Caco-2 (cell line): ENCODE data around the gene MPST. TPM values are rescaled to one million over a fixed set of nuclear protein-coding genes. Genes with fewer than 3 reads are reported as not detected.

Experiments
- BruUV-seq: library from RNA; stranded (reverse); fragments of 400-500 nt; replicated peaks from 2 replicates; lab custom pipeline; 2021; lab: Mats Ljungman, UMichigan
- CTCF ChIA-PET: fragments of 300-600 bp; sonication (Branson Sonifier 250); formaldehyde crosslinking; loops from one replicate; lab custom pipeline; 2022; ENCODE audit warnings: antibody characterized with exemption; lab: Charles Lee
- POLR2A ChIA-PET: fragments of 300-600 bp; sonication (Branson Sonifier 250); formaldehyde crosslinking; loops from one replicate; lab custom pipeline; 2022; ENCODE audit warnings: antibody characterized with exemption; lab: Charles Lee
- DNase-seq, 2 experiments: peaks; one replicate each; pipeline versions ENCODE4 v3.0.0 to v3.0.0-alpha.2; 2020 to 2022
- H3K27me3 ChIP-seq: replicated peaks from 2 replicates; pipeline ENCODE4 v1.6.0; 2011; ENCODE audit warnings: low read length; ENCODE audit not compliant: control insufficient read depth, insufficient read depth
- H3K36me3 ChIP-seq: 2 replicates; pipeline ENCODE4 v1.5.1; 2011; ENCODE audit warnings: low read length; ENCODE audit not compliant: control insufficient read depth, insufficient read depth
- H3K4me1 ChIP-seq: fragments of 250-450 bp; sonication (Bioruptor Pico); 2 replicates; pipeline ENCODE4 v1.5.1; 2020; ENCODE audit warnings: mild to moderate bottlenecking
- H3K4me3 ChIP-seq: 2 replicates; pipeline ENCODE4 v1.5.1; 2011; ENCODE audit warnings: low read depth, mild to moderate bottlenecking, control low read depth, low read length
- H3K9me3 ChIP-seq: fragments of 250-450 bp; sonication (Bioruptor Pico); 2 replicates; pipeline ENCODE4 v1.5.1; 2020; ENCODE audit warnings: mild to moderate bottlenecking, moderate library complexity
- H3K27ac Mint-ChIP-seq: one replicate; pipeline ENCODE4 v1.8.0; 2022; ENCODE audit warnings: mixed read lengths; ENCODE audit not compliant: unreplicated experiment
- H3K27me3 Mint-ChIP-seq: one replicate; pipeline ENCODE4 v1.8.0; 2022; ENCODE audit warnings: mixed read lengths; ENCODE audit not compliant: insufficient read depth, unreplicated experiment
- H3K36me3 Mint-ChIP-seq: one replicate; pipeline ENCODE4 v1.8.0; 2022; ENCODE audit warnings: mild to moderate bottlenecking, mixed read lengths; ENCODE audit not compliant: insufficient read depth, unreplicated experiment
- H3K4me1 Mint-ChIP-seq: one replicate; pipeline ENCODE4 v1.8.0; 2022; ENCODE audit warnings: low read depth, mixed read lengths; ENCODE audit not compliant: unreplicated experiment
- H3K4me3 Mint-ChIP-seq: one replicate; pipeline ENCODE4 v1.8.0; 2022; ENCODE audit warnings: mild to moderate bottlenecking, moderate library complexity, mixed read lengths; ENCODE audit not compliant: unreplicated experiment
- H3K9me3 Mint-ChIP-seq: one replicate; pipeline ENCODE4 v1.8.0; 2022; ENCODE audit warnings: mixed read lengths; ENCODE audit not compliant: unreplicated experiment
- intact Hi-C: fragments of 100-400 bp; cut with micrococcal nuclease; formaldehyde crosslinking; loops from one replicate; pipeline ENCODE4 v1.10.0; 2022; ENCODE audit not compliant: unreplicated experiment
- total RNA-seq: library from RNA; stranded (reverse); gene quantifications from 2 replicates; pipeline ENCODE4 v1.2.3, GENCODE V29; 2022
- TF ChIP-seq, protein P1 (sequence below), 2 experiments: fragments of 200-600 bp in 1 of 2; IDR thresholded peaks; 1 replicate in 1 of 2; 2 replicates in 1 of 2; pipeline versions ENCODE4 v1.5.1 to v1.8.0; 2011 to 2022; ENCODE audit warnings: antibody characterized with exemption in 1 of 2, control low read depth in 1 of 2, inconsistent platforms in 1 of 2, low read depth in 1 of 2, low read length in 1 of 2, mild to moderate bottlenecking in 1 of 2, moderate library complexity in 1 of 2; ENCODE audit not compliant: insufficient read depth in 1 of 2, severe bottlenecking in 1 of 2, unreplicated experiment in 1 of 2

The MPST gene
- total RNA-seq, 1 experiment from 2014 or later, result 83.7 TPM

DNA sequence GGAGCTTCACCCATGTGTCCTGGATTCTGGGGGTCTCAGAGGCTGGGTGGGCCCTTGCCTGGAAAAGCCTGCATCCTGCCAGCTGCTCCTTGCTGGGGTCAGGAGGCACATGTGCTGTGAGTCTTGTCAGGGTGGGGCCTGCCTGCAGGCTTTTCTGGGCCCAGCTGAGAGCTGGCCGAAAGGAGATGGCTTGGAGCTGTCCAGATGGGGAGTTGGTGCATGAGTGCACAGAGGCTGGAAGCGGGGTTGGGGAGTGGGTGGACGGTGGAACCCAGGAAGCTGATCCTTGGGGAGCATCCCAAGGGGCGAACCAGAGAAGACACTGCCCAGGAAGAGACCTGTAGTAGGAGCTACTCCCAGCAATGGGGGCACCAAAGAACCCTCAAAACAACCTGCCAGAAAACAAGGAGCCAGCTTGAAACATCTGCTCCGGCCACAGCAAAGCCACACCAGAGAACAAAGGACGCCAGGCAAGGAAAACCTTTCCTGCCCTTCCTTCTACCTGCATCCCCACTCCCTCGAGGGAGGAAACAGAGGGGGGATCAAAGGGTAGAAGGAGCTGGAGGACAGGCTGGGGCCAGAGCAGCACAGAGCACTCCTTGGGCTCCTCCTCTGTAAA lies 23.8 kb downstream of the MPST start:
- CTCF ChIA-PET, result interaction anchor here (0.6 to 2.9 kb wide), 12 partner anchors 9 to 459 kb away, joined by 3 to 45 read pairs (median 4); partner anchors contain the start of genes MPST and TST
- Mint-ChIP-seq H3K4me3 (peak overlapping the region; percentile 39), H3K27me3 (no peaks in the 10 kb centered on the region), H3K27ac (peak overlapping the region; percentile 59), H3K4me1 (peaks cover 20% of the 10 kb centered on the region), H3K9me3 (no peaks in the 10 kb centered on the region), H3K36me3 (no peaks in the 10 kb centered on the region)
- POLR2A ChIA-PET, result interaction anchor here (1.3 to 2.5 kb wide), 3 partner anchors 12 to 514 kb away, joined by 3 to 22 read pairs (median 17); partner anchors contain the start of genes EIF3D, MPST and TST
- TF ChIP-seq, protein P1, sequence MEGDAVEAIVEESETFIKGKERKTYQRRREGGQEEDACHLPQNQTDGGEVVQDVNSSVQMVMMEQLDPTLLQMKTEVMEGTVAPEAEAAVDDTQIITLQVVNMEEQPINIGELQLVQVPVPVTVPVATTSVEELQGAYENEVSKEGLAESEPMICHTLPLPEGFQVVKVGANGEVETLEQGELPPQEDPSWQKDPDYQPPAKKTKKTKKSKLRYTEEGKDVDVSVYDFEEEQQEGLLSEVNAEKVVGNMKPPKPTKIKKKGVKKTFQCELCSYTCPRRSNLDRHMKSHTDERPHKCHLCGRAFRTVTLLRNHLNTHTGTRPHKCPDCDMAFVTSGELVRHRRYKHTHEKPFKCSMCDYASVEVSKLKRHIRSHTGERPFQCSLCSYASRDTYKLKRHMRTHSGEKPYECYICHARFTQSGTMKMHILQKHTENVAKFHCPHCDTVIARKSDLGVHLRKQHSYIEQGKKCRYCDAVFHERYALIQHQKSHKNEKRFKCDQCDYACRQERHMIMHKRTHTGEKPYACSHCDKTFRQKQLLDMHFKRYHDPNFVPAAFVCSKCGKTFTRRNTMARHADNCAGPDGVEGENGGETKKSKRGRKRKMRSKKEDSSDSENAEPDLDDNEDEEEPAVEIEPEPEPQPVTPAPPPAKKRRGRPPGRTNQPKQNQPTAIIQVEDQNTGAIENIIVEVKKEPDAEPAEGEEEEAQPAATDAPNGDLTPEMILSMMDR (IDR thresholded peaks at IDR 0.05; ENCODE audit: insufficient read depth in 1 of 2, low read depth in 1 of 2, low read length in 1 of 2, severe bottlenecking in 1 of 2, unreplicated experiment in 1 of 2), result no peak
- Histone ChIP-seq H3K36me3 (no peaks in the 10 kb centered on the region), H3K9me3 (no peaks in the 10 kb centered on the region), H3K4me1 (peaks cover 27% of the 10 kb centered on the region), H3K27me3 (no peaks in the 10 kb centered on the region), H3K4me3 (no peak overlapping the region)
- intact Hi-C loops, result no loop called here
- no peak for DNase-seq
- BruUV-seq, result no TSS peak

DNA sequence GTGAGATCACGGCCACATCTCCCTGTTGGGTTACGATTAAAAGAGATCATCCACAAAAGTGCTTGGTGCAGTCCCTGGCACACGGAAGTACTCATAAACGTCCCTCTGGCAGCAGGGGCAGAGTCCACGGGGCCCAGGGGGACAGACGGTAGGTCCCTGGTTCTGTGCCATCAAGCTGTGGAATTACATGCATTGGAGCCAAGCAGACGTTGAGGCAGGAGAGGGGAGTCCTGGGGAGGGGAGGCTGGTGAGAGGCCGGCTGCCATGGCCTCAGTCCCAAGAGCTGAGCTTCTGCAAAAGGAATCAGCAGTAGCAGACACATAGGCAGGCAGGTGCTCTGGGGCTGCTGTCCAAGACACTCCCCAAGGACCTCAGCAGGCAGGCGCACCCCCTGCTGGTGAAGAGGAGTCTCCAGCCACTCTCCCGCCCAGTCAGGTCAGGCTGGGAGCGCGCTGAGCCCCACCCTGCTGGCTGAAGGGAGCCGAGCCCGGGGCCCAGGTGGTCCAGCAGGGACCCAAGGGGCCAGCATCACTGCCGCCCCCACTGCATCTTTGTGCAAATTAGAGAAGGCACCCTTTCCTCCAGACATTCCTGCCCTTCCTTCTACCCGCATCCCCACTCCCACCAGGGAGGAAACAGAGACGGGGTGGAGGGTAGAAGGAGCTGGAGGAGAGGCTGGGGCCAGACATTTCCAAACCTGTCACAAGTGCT lies 24.4 kb downstream of the MPST start:
- H3K4me3 Mint-ChIP-seq, result peak overlapping the region; percentile 39
- CTCF ChIA-PET, result interaction anchor here (0.6 to 2.9 kb wide), 15 partner anchors 10 to 458 kb away, joined by 3 to 45 read pairs (median 4); partner anchors contain the start of genes MPST and TST
- H3K4me1 ChIP-seq, result peaks cover 27% of the 10 kb centered on the region

More for the DNA sequence above, 24.4 kb downstream of the MPST start:
- no peaks in the 10 kb centered on the region for H3K9me3 ChIP-seq
- H3K27me3 Mint-ChIP-seq, result no peaks in the 10 kb centered on the region
- TF ChIP-seq, protein P1 (IDR thresholded peaks at IDR 0.05; ENCODE audit: insufficient read depth in 1 of 2, low read depth in 1 of 2, low read length in 1 of 2, severe bottlenecking in 1 of 2, unreplicated experiment in 1 of 2), result peak; percentile 86 to 87
- no peaks in the 10 kb centered on the region for H3K36me3 Mint-ChIP-seq
- H3K27me3 ChIP-seq, result no peaks in the 10 kb centered on the region
- peak overlapping the region; percentile 59 for H3K27ac Mint-ChIP-seq
- H3K4me1 Mint-ChIP-seq, result peaks cover 20% of the 10 kb centered on the region
- POLR2A ChIA-PET, result interaction anchor here (0.5 to 2.5 kb wide), 5 partner anchors 9 to 515 kb away, joined by 3 to 22 read pairs (median 4); partner anchors contain the start of genes EIF3D, MPST and TST
- H3K4me3 ChIP-seq, result no peak overlapping the region
- BruUV-seq, result no TSS peak
- H3K36me3 ChIP-seq, result no peaks in the 10 kb centered on the region
- intact Hi-C loops, result loop anchor here (1.0 kb wide), 1 partner anchor 12 kb away; no protein-coding TSS in a partner anchor
- H3K9me3 Mint-ChIP-seq, result no peaks in the 10 kb centered on the region
- peak; percentile 88 for DNase-seq
